T-helper 1 cell treated with Interleukin-12 subunit alpha and Interleukin-12 subunit beta and Interleukin-4 antibody, amounts not matched to agents 30 μg/mL and 1 μg/mL, for 36 hours (primary cell): ENCODE data around the gene ISX.

Source experiments
- H3K27ac Mint-ChIP-seq: one replicate; pipeline ENCODE4 v1.8.0; 2021; ENCODE audit warnings: mild to moderate bottlenecking, mixed read lengths
- H3K27me3 Mint-ChIP-seq: one replicate; pipeline ENCODE4 v1.8.0; 2021; ENCODE audit warnings: low read depth, mixed read lengths
- H3K36me3 Mint-ChIP-seq: one replicate; pipeline ENCODE4 v1.8.0; 2021; ENCODE audit warnings: low read depth, mixed read lengths
- H3K4me1 Mint-ChIP-seq: one replicate; pipeline ENCODE4 v1.8.0; 2021; ENCODE audit warnings: low read depth, mixed read lengths
- H3K4me3 Mint-ChIP-seq: one replicate; pipeline ENCODE4 v1.8.0; 2021; ENCODE audit warnings: mild to moderate bottlenecking, moderate library complexity, mixed read lengths
- H3K9me3 Mint-ChIP-seq: one replicate; pipeline ENCODE4 v1.8.0; 2021; ENCODE audit warnings: mixed read lengths

ISX gene

GRCh38 chr22:35111244-35111643 is 45.3 kb downstream of the ISX start:
- H3K4me3 Mint-ChIP-seq = no peak overlapping the region
- no peak overlapping the region for H3K27ac Mint-ChIP-seq
- H3K9me3 Mint-ChIP-seq = no peaks in the 10 kb centered on the region
- no peaks in the 10 kb centered on the region for H3K4me1 Mint-ChIP-seq
- H3K36me3 Mint-ChIP-seq = no peaks in the 10 kb centered on the region
- peaks cover 7% of the 10 kb centered on the region for H3K27me3 Mint-ChIP-seq

GRCh38 chr22:35113341-35113740 is 47.4 kb downstream of the ISX start:
- Mint-ChIP-seq H3K36me3 (no peaks in the 10 kb centered on the region), H3K4me3 (no peak overlapping the region), H3K9me3 (no peaks in the 10 kb centered on the region), H3K27ac (no peak overlapping the region), H3K4me1 (no peaks in the 10 kb centered on the region), H3K27me3 (no peaks in the 10 kb centered on the region)

- no peak overlapping the region for H3K27ac Mint-ChIP-seq
- no peaks in the 10 kb centered on the region for H3K9me3 Mint-ChIP-seq
- no peaks in the 10 kb centered on the region for H3K4me1 Mint-ChIP-seq
- H3K4me3 Mint-ChIP-seq = no peak overlapping the region
- no peaks in the 10 kb centered on the region for H3K27me3 Mint-ChIP-seq
- no peaks in the 10 kb centered on the region for H3K36me3 Mint-ChIP-seq
Observed at GRCh38 chr22:35114131-35114980, 48.4 kb downstream of the ISX start.

- H3K9me3 Mint-ChIP-seq = no peaks in the 10 kb centered on the region
- no peak overlapping the region for H3K27ac Mint-ChIP-seq
- H3K27me3 Mint-ChIP-seq = no peaks in the 10 kb centered on the region
- no peak overlapping the region for H3K4me3 Mint-ChIP-seq
- H3K36me3 Mint-ChIP-seq = no peaks in the 10 kb centered on the region
- H3K4me1 Mint-ChIP-seq = no peaks in the 10 kb centered on the region
Observed at GRCh38 chr22:35115515-35115914, 49.6 kb downstream of the ISX start.

- Mint-ChIP-seq H3K4me3 (no peak overlapping the region), H3K27ac (no peak overlapping the region), H3K9me3 (no peaks in the 10 kb centered on the region), H3K27me3 (no peaks in the 10 kb centered on the region), H3K36me3 (no peaks in the 10 kb centered on the region), H3K4me1 (no peaks in the 10 kb centered on the region)
Observed at GRCh38 chr22:35116269-35116668, 50.3 kb downstream of the ISX start.

- no peaks in the 10 kb centered on the region for H3K9me3 Mint-ChIP-seq
- H3K36me3 Mint-ChIP-seq = no peaks in the 10 kb centered on the region
- H3K27ac Mint-ChIP-seq = no peak overlapping the region
- no peaks in the 10 kb centered on the region for H3K4me1 Mint-ChIP-seq
- H3K27me3 Mint-ChIP-seq = no peaks in the 10 kb centered on the region
- no peak overlapping the region for H3K4me3 Mint-ChIP-seq
Observed at GRCh38 chr22:35116817-35117216, 50.9 kb downstream of the ISX start.

GRCh38 chr22:35119494-35119893 is 53.5 kb downstream of the ISX start:
- H3K9me3 Mint-ChIP-seq = no peaks in the 10 kb centered on the region
- no peaks in the 10 kb centered on the region for H3K27me3 Mint-ChIP-seq
- H3K27ac Mint-ChIP-seq = no peak overlapping the region
- no peaks in the 10 kb centered on the region for H3K36me3 Mint-ChIP-seq
- no peak overlapping the region for H3K4me3 Mint-ChIP-seq
- no peaks in the 10 kb centered on the region for H3K4me1 Mint-ChIP-seq

- Mint-ChIP-seq H3K9me3 (no peaks in the 10 kb centered on the region), H3K27me3 (no peaks in the 10 kb centered on the region), H3K4me1 (no peaks in the 10 kb centered on the region), H3K36me3 (no peaks in the 10 kb centered on the region), H3K27ac (no peak overlapping the region), H3K4me3 (no peak overlapping the region)
Observed at GRCh38 chr22:35124691-35125219, 58.8 kb downstream of the ISX start.

- Mint-ChIP-seq H3K4me3 (no peak overlapping the region), H3K4me1 (no peaks in the 10 kb centered on the region), H3K27me3 (no peaks in the 10 kb centered on the region), H3K36me3 (no peaks in the 10 kb centered on the region), H3K9me3 (no peaks in the 10 kb centered on the region), H3K27ac (no peak overlapping the region)
Observed at GRCh38 chr22:35126993-35127392, 61.0 kb downstream of the ISX start.

GRCh38 chr22:35128637-35129036 is 62.7 kb downstream of the ISX start:
- Mint-ChIP-seq H3K36me3 (no peaks in the 10 kb centered on the region), H3K27me3 (peaks cover 4% of the 10 kb centered on the region), H3K4me3 (no peak overlapping the region), H3K4me1 (no peaks in the 10 kb centered on the region), H3K9me3 (no peaks in the 10 kb centered on the region), H3K27ac (no peak overlapping the region)

- H3K36me3 Mint-ChIP-seq = no peaks in the 10 kb centered on the region
- H3K27ac Mint-ChIP-seq = no peak overlapping the region
- peaks cover 3% of the 10 kb centered on the region for H3K4me1 Mint-ChIP-seq
- no peak overlapping the region for H3K4me3 Mint-ChIP-seq
- peaks cover 4% of the 10 kb centered on the region for H3K27me3 Mint-ChIP-seq
- H3K9me3 Mint-ChIP-seq = no peaks in the 10 kb centered on the region
Observed at GRCh38 chr22:35131525-35132000, 65.6 kb downstream of the ISX start.

GRCh38 chr22:35132568-35132967 is 66.6 kb downstream of the ISX start:
- H3K4me1 Mint-ChIP-seq = peaks cover 3% of the 10 kb centered on the region
- no peaks in the 10 kb centered on the region for H3K9me3 Mint-ChIP-seq
- H3K4me3 Mint-ChIP-seq = no peak overlapping the region
- no peaks in the 10 kb centered on the region for H3K36me3 Mint-ChIP-seq
- H3K27ac Mint-ChIP-seq = no peak overlapping the region
- peaks cover 4% of the 10 kb centered on the region for H3K27me3 Mint-ChIP-seq

GRCh38 chr22:35133702-35134380 is 67.9 kb downstream of the ISX start:
- Mint-ChIP-seq H3K27me3 (peaks cover 4% of the 10 kb centered on the region), H3K27ac (no peak overlapping the region), H3K36me3 (no peaks in the 10 kb centered on the region), H3K4me1 (peaks cover 3% of the 10 kb centered on the region), H3K4me3 (no peak overlapping the region), H3K9me3 (no peaks in the 10 kb centered on the region)

GRCh38 chr22:35134637-35135036 is 68.7 kb downstream of the ISX start:
- Mint-ChIP-seq H3K9me3 (no peaks in the 10 kb centered on the region), H3K27ac (no peak overlapping the region), H3K27me3 (peaks cover 4% of the 10 kb centered on the region), H3K36me3 (no peaks in the 10 kb centered on the region), H3K4me3 (no peak overlapping the region), H3K4me1 (peaks cover 3% of the 10 kb centered on the region)

GRCh38 chr22:35135165-35135564 is 69.2 kb downstream of the ISX start:
- H3K4me3 Mint-ChIP-seq = no peak overlapping the region
- H3K27ac Mint-ChIP-seq = no peak overlapping the region
- H3K4me1 Mint-ChIP-seq = peaks cover 3% of the 10 kb centered on the region
- H3K36me3 Mint-ChIP-seq = no peaks in the 10 kb centered on the region
- no peaks in the 10 kb centered on the region for H3K9me3 Mint-ChIP-seq
- peaks cover 4% of the 10 kb centered on the region for H3K27me3 Mint-ChIP-seq
